ENCODE results near the gene BUB3.

BUB3 gene

GRCh38 chr10:123134343-123134914, 19.8 kb upstream of the BUB3 start:
- no peak overlapping the region for H3K27ac ChIP-seq (ENCODE audit: insufficient read depth, low read length, poor library complexity, severe bottlenecking)
- H3K4me3 ChIP-seq (ENCODE audit: insufficient read depth, low read depth, low read length, poor library complexity, severe bottlenecking): peak overlapping the region; percentile 68
- no peak for DNase-seq
- H3K36me3 ChIP-seq (ENCODE audit: control insufficient read depth, insufficient read depth, low read length): no peaks in the 10 kb centered on the region
- H3K4me1 ChIP-seq (ENCODE audit: control insufficient read depth, insufficient read depth, low read length, poor library complexity, severe bottlenecking): peaks cover 51% of the 10 kb centered on the region
- H3K9me3 ChIP-seq (ENCODE audit: control insufficient read depth, low read length): no peaks in the 10 kb centered on the region
- peaks cover 79% of the 10 kb centered on the region for H3K27me3 ChIP-seq (replicated peaks; ENCODE audit: control insufficient read depth, insufficient read depth, low read length, poor library complexity, severe bottlenecking)

GRCh38 chr10:123134915-123135414, 19.2 kb upstream of the BUB3 start:
- peaks cover 84% of the 10 kb centered on the region for H3K27me3 ChIP-seq (replicated peaks; ENCODE audit: control insufficient read depth, insufficient read depth, low read length, poor library complexity, severe bottlenecking)
- no peak for DNase-seq
- H3K4me1 ChIP-seq (ENCODE audit: control insufficient read depth, insufficient read depth, low read length, poor library complexity, severe bottlenecking): peaks cover 57% of the 10 kb centered on the region
- no peak overlapping the region for H3K27ac ChIP-seq (ENCODE audit: insufficient read depth, low read length, poor library complexity, severe bottlenecking)
- H3K9me3 ChIP-seq (ENCODE audit: control insufficient read depth, low read length): no peaks in the 10 kb centered on the region
- no peaks in the 10 kb centered on the region for H3K36me3 ChIP-seq (ENCODE audit: control insufficient read depth, insufficient read depth, low read length)
- H3K4me3 ChIP-seq (ENCODE audit: insufficient read depth, low read depth, low read length, poor library complexity, severe bottlenecking): peak overlapping the region; percentile 68

- Histone ChIP-seq H3K27me3 (replicated peaks; ENCODE audit: control insufficient read depth, insufficient read depth, low read length, poor library complexity, severe bottlenecking) (peaks cover 86% of the 10 kb centered on the region), H3K4me3 (ENCODE audit: insufficient read depth, low read depth, low read length, poor library complexity, severe bottlenecking) (peak within 1 kb of the TSS; percentile 68), H3K4me1 (ENCODE audit: control insufficient read depth, insufficient read depth, low read length, poor library complexity, severe bottlenecking) (peaks cover 61% of the 10 kb centered on the region), H3K27ac (ENCODE audit: insufficient read depth, low read length, poor library complexity, severe bottlenecking) (no peak within 1 kb of the TSS), H3K36me3 (ENCODE audit: control insufficient read depth, insufficient read depth, low read length) (no peaks in the 10 kb centered on the region), H3K9me3 (ENCODE audit: control insufficient read depth, low read length) (no peaks in the 10 kb centered on the region)
- DNase-seq: peak in 1 of 3 donors; percentile 18
Measured at GRCh38 chr10:123135415-123136141, 18.6 kb upstream of the BUB3 start, which contains the start of gene HMX3. TSS of gene HMX3 (plus strand) at chr10:123135970. CDS start at chr10:123136051, 81 bp downstream.

GRCh38 chr10:123136221-123136805, 17.9 kb upstream of the BUB3 start:
- Histone ChIP-seq H3K27me3 (replicated peaks; ENCODE audit: control insufficient read depth, insufficient read depth, low read length, poor library complexity, severe bottlenecking) (peaks cover 93% of the 10 kb centered on the region), H3K4me3 (ENCODE audit: insufficient read depth, low read depth, low read length, poor library complexity, severe bottlenecking) (no peak overlapping the region), H3K9me3 (ENCODE audit: control insufficient read depth, low read length) (no peaks in the 10 kb centered on the region), H3K27ac (ENCODE audit: insufficient read depth, low read length, poor library complexity, severe bottlenecking) (no peak overlapping the region), H3K4me1 (ENCODE audit: control insufficient read depth, insufficient read depth, low read length, poor library complexity, severe bottlenecking) (peaks cover 61% of the 10 kb centered on the region), H3K36me3 (ENCODE audit: control insufficient read depth, insufficient read depth, low read length) (no peaks in the 10 kb centered on the region)
- no peak for DNase-seq

- peak overlapping the region; percentile 51 for H3K4me3 ChIP-seq (ENCODE audit: insufficient read depth, low read depth, low read length, poor library complexity, severe bottlenecking)
- H3K27me3 ChIP-seq (replicated peaks; ENCODE audit: control insufficient read depth, insufficient read depth, low read length, poor library complexity, severe bottlenecking): peaks cover 94% of the 10 kb centered on the region
- H3K9me3 ChIP-seq (ENCODE audit: control insufficient read depth, low read length): no peaks in the 10 kb centered on the region
- DNase-seq: no peak
- peaks cover 63% of the 10 kb centered on the region for H3K4me1 ChIP-seq (ENCODE audit: control insufficient read depth, insufficient read depth, low read length, poor library complexity, severe bottlenecking)
- no peak overlapping the region for H3K27ac ChIP-seq (ENCODE audit: insufficient read depth, low read length, poor library complexity, severe bottlenecking)
- no peaks in the 10 kb centered on the region for H3K36me3 ChIP-seq (ENCODE audit: control insufficient read depth, insufficient read depth, low read length)
Measured at GRCh38 chr10:123136806-123137642, 17.2 kb upstream of the BUB3 start.

GRCh38 chr10:123139165-123139520, 15.1 kb upstream of the BUB3 start:
- Histone ChIP-seq H3K4me3 (ENCODE audit: insufficient read depth, low read depth, low read length, poor library complexity, severe bottlenecking) (no peak overlapping the region), H3K4me1 (ENCODE audit: control insufficient read depth, insufficient read depth, low read length, poor library complexity, severe bottlenecking) (peaks cover 61% of the 10 kb centered on the region), H3K27me3 (replicated peaks; ENCODE audit: control insufficient read depth, insufficient read depth, low read length, poor library complexity, severe bottlenecking) (peaks cover 92% of the 10 kb centered on the region), H3K9me3 (ENCODE audit: control insufficient read depth, low read length) (no peaks in the 10 kb centered on the region), H3K36me3 (ENCODE audit: control insufficient read depth, insufficient read depth, low read length) (no peaks in the 10 kb centered on the region), H3K27ac (ENCODE audit: insufficient read depth, low read length, poor library complexity, severe bottlenecking) (no peak overlapping the region)
- no peak for DNase-seq

- DNase-seq: no peak
- no peaks in the 10 kb centered on the region for H3K9me3 ChIP-seq (ENCODE audit: control insufficient read depth, low read length)
- peaks cover 61% of the 10 kb centered on the region for H3K4me1 ChIP-seq (ENCODE audit: control insufficient read depth, insufficient read depth, low read length, poor library complexity, severe bottlenecking)
- no peaks in the 10 kb centered on the region for H3K36me3 ChIP-seq (ENCODE audit: control insufficient read depth, insufficient read depth, low read length)
- no peak overlapping the region for H3K27ac ChIP-seq (ENCODE audit: insufficient read depth, low read length, poor library complexity, severe bottlenecking)
- no peak overlapping the region for H3K4me3 ChIP-seq (ENCODE audit: insufficient read depth, low read depth, low read length, poor library complexity, severe bottlenecking)
- H3K27me3 ChIP-seq (replicated peaks; ENCODE audit: control insufficient read depth, insufficient read depth, low read length, poor library complexity, severe bottlenecking): peaks cover 90% of the 10 kb centered on the region
Measured at GRCh38 chr10:123139521-123140163, 14.6 kb upstream of the BUB3 start.

GRCh38 chr10:123140164-123140982, 13.8 kb upstream of the BUB3 start:
- H3K27me3 ChIP-seq (replicated peaks; ENCODE audit: control insufficient read depth, insufficient read depth, low read length, poor library complexity, severe bottlenecking): peaks cover 90% of the 10 kb centered on the region
- H3K27ac ChIP-seq (ENCODE audit: insufficient read depth, low read length, poor library complexity, severe bottlenecking): no peak overlapping the region
- H3K4me1 ChIP-seq (ENCODE audit: control insufficient read depth, insufficient read depth, low read length, poor library complexity, severe bottlenecking): peaks cover 61% of the 10 kb centered on the region
- H3K36me3 ChIP-seq (ENCODE audit: control insufficient read depth, insufficient read depth, low read length): no peaks in the 10 kb centered on the region
- H3K9me3 ChIP-seq (ENCODE audit: control insufficient read depth, low read length): no peaks in the 10 kb centered on the region
- no peak overlapping the region for H3K4me3 ChIP-seq (ENCODE audit: insufficient read depth, low read depth, low read length, poor library complexity, severe bottlenecking)
- DNase-seq: no peak

GRCh38 chr10:123140983-123141390, 13.2 kb upstream of the BUB3 start:
- Histone ChIP-seq H3K27me3 (replicated peaks; ENCODE audit: control insufficient read depth, insufficient read depth, low read length, poor library complexity, severe bottlenecking) (peaks cover 90% of the 10 kb centered on the region), H3K36me3 (ENCODE audit: control insufficient read depth, insufficient read depth, low read length) (no peaks in the 10 kb centered on the region), H3K9me3 (ENCODE audit: control insufficient read depth, low read length) (no peaks in the 10 kb centered on the region), H3K4me3 (ENCODE audit: insufficient read depth, low read depth, low read length, poor library complexity, severe bottlenecking) (no peak overlapping the region), H3K27ac (ENCODE audit: insufficient read depth, low read length, poor library complexity, severe bottlenecking) (no peak overlapping the region), H3K4me1 (ENCODE audit: control insufficient read depth, insufficient read depth, low read length, poor library complexity, severe bottlenecking) (peaks cover 62% of the 10 kb centered on the region)
- no peak for DNase-seq
